Fibroblast of mammary gland (primary cell): Measurements from ENCODE around the gene RPS6KC1.
"Not testable (repeated sequence)": the region's sequence is repeated elsewhere in the genome, so short reads cannot be mapped to it uniquely, and the experiment has no call there.

Source experiments
- DNase-seq: peaks from one replicate; pipeline ENCODE4 v3.0.0-alpha.2; 2010; ENCODE audit warnings: low read depth
- H3K4me3 ChIP-seq: 2 replicates; pipeline ENCODE4 v1.5.1; 2011; ENCODE audit warnings: low read depth, mild to moderate bottlenecking, low read length, moderate library complexity; ENCODE audit not compliant: control insufficient read depth
- TF ChIP-seq, protein P1 (sequence below): conservative IDR thresholded peaks from 2 replicates; pipeline ENCODE4 v1.5.1; 2011; ENCODE audit warnings: low read depth, low read length, inconsistent platforms; ENCODE audit not compliant: control insufficient read depth, insufficient read depth

The RPS6KC1 gene

DNA sequence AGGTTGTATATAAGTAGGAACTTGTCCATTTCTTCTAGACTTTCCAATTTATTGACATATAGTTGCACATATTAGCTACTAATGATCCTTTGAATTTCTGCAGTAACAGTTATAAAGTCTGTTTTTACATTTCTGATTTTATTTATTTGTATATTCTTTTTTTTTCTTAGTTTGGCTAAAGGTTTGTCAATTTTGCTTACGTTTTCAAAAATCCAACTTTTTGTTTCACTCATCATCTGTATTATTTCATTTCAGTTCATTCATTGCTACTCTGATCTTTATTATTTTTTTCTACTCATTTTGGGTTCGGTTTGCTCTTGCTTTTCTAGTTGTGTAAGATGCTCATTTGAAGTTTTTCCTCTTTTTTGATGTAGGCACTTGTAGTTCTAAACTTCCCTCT, 97.9 kb downstream of the RPS6KC1 start:
- TF ChIP-seq, protein P1, sequence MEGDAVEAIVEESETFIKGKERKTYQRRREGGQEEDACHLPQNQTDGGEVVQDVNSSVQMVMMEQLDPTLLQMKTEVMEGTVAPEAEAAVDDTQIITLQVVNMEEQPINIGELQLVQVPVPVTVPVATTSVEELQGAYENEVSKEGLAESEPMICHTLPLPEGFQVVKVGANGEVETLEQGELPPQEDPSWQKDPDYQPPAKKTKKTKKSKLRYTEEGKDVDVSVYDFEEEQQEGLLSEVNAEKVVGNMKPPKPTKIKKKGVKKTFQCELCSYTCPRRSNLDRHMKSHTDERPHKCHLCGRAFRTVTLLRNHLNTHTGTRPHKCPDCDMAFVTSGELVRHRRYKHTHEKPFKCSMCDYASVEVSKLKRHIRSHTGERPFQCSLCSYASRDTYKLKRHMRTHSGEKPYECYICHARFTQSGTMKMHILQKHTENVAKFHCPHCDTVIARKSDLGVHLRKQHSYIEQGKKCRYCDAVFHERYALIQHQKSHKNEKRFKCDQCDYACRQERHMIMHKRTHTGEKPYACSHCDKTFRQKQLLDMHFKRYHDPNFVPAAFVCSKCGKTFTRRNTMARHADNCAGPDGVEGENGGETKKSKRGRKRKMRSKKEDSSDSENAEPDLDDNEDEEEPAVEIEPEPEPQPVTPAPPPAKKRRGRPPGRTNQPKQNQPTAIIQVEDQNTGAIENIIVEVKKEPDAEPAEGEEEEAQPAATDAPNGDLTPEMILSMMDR, result no peak
- DNase-seq, result no peak
- H3K4me3 ChIP-seq, result no peak overlapping the region

DNA sequence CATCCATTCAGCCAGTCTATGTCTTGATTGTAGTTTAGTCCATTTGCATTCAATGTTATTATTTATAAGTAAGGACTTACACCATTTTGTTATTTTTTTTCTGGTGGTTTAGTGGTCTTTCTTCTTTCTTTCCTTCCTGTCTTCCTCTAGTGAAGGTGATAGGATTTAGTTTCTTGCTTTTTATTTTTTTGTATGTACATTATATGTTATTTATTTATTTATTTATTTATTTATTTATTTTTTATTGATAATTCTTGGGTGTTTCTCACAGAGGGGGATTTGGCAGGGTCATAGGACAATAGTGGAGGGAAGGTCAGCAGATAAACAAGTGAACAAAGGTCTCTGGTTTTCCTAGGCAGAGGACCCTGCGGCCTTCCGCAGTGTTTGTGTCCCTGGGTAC, 99.0 kb downstream of the RPS6KC1 start:
- DNase-seq, H3K4me3 ChIP-seq: not testable (repeated sequence)

DNA sequence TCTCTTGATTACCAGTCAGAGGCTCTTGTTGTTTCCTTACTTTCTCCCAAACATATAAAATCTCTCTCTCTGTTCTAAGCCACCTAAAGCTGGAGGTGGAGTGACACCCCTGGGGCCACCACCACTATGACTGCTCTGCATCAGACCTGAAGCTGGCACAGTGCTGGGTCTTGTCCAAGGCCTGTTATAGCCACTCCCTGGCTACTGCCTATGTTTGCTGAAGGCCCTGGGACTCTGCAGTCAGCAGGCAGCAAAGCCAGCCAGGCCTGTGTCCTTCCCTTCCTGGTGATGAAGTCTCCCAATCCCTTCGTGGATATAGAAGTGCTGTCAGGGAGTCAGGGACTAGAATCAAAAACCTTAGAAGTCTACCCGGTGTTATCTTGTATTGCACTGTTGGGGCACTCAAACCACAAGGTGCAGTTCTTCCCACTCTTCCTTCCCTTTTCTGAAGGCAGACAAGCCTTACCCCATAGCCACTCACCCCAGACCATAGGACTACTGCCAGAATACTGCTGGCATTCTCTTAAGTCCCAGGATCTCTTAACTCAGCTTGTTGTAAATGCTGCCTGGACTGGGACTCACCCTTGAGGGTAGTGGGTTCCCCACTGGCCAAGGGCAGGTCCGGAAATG, 103.1 kb downstream of the RPS6KC1 start:
- no peak for DNase-seq
- no peak overlapping the region for H3K4me3 ChIP-seq
- TF ChIP-seq, protein P1, result no peak

DNA sequence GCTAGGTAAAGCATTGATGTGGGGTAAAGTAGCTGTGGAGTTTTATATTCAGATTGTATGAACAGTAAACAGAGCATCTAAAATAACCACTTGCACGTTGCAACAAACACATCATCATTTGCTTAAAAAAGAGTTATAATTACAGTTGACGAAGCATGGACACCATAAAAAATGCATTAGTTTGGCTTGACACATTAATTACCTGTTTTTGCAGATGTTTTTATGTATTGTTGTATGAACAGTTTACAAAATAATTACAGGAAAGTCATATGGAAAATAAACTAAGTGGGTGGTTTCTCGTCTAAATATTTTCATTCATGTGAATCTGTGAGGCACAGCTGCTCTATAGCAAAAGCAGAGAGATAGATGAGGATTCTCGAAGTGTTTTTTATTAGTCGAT, 108.3 kb downstream of the RPS6KC1 start:
- TF ChIP-seq, protein P1, result no peak
- DNase-seq, result no peak
- H3K4me3 ChIP-seq, result no peak overlapping the region

DNA sequence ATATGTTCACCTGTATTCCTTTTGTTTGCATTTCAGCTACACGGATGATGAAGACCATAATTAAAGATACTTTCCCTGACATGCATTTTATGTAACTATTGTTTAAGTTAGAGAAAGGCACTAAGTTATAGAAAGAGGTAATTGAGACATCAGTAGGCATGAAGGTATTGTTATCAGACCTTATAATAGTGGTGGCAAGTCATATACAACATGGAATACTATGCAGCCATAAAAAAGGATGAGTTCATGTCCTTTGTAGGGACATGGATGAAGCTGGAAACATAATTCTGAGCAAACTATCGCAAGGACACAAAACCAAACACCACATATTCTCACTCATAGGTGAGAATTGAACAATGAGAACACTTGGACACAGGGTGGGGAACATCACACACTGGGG, 109.4 kb downstream of the RPS6KC1 start:
- DNase-seq, H3K4me3 ChIP-seq: not testable (repeated sequence)

DNA sequence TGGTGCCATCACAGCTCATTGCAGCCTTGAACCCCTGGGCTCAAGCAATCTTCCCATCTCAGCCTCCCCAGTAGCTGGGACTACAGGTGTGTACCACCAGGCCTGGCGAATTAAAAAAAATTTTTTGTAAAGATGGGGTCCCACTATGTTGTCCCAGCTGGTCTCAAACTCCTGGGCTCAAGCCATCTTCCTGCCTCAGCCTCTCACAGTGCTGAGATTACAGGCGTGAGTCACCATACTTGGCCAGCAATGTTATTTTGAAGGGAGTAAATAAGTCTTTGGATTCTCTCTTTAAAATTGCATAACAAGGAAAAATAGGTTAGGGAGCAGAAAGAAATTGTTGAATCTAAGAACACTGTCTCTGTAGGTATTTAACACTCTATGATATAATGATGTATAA, 111.3 kb downstream of the RPS6KC1 start:
- H3K4me3 ChIP-seq, result no peak overlapping the region
- TF ChIP-seq, protein P1, result no peak
- peak; percentile 82 for DNase-seq

DNA sequence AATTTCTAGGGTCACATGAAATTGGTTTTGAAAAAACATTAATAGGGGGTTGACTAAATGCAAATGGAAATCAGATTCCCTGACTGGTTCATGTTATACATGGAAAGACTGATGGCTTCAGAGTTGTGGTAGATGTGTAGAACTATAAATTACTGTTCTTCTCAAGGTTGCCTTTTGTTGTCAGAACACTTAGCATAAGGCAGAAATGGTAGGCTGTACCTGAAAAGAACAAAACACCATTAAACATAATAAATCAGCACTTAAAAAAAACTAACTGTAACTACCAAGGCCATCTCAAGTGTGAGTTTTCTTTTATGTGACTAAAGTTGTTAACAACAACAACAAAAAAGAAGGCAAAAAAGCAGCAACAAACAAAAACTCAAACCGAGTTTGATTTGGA, 111.8 kb downstream of the RPS6KC1 start:
- no peak for DNase-seq
- TF ChIP-seq, protein P1, result no peak
- no peak overlapping the region for H3K4me3 ChIP-seq

DNA sequence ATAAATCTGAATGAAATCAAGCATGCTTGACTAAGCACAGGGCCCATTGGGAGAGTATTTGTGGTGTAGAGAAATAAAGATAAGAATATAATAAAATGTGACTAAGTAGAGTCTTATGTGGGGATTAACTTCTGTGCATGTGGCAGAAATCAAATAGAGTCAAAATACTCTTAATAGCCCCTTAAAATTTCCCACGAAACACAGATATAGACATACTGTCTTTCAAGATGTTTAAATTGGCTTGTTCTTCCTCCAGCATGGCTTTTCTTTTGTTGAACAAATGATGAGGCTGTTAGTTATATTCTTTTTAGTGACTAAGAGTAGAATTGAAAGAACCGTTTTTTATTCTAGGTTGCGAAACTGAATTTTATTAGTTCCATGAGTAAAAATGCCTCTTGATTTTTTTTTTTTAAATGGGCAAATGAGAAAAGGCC, 112.3 kb downstream of the RPS6KC1 start:
- DNase-seq, result peak; percentile 55
- TF ChIP-seq, protein P1, result no peak
- H3K4me3 ChIP-seq, result no peak overlapping the region
